ENCODE data around the gene ADAM19.

The ADAM19 gene

GRCh38 chr5:157524887-157525286 is 50.7 kb downstream of the ADAM19 start:
- no peaks in the 10 kb centered on the region for H3K9me3 ChIP-seq (ENCODE audit: insufficient read depth, low read depth, low read length)
- no peaks in the 10 kb centered on the region for H3K9me2 ChIP-seq (replicated peaks; ENCODE audit: low read depth, low read length)
- H3K79me2 ChIP-seq (ENCODE audit: insufficient read depth, low read length): no peaks in the 10 kb centered on the region
- no peak overlapping the region for H3K4me2 ChIP-seq (ENCODE audit: low read depth, low read length, poor library complexity, severe bottlenecking)
- H3K4me1 ChIP-seq (ENCODE audit: insufficient read depth, low read length, poor library complexity, severe bottlenecking): no peaks in the 10 kb centered on the region
- no peak for TF ChIP-seq EZH2phosphoT487 (IDR thresholded peaks at IDR 0.05; ENCODE audit: borderline replicate concordance)
- TF ChIP-seq, protein P1, sequence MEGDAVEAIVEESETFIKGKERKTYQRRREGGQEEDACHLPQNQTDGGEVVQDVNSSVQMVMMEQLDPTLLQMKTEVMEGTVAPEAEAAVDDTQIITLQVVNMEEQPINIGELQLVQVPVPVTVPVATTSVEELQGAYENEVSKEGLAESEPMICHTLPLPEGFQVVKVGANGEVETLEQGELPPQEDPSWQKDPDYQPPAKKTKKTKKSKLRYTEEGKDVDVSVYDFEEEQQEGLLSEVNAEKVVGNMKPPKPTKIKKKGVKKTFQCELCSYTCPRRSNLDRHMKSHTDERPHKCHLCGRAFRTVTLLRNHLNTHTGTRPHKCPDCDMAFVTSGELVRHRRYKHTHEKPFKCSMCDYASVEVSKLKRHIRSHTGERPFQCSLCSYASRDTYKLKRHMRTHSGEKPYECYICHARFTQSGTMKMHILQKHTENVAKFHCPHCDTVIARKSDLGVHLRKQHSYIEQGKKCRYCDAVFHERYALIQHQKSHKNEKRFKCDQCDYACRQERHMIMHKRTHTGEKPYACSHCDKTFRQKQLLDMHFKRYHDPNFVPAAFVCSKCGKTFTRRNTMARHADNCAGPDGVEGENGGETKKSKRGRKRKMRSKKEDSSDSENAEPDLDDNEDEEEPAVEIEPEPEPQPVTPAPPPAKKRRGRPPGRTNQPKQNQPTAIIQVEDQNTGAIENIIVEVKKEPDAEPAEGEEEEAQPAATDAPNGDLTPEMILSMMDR (conservative IDR thresholded peaks at IDR 0.05; ENCODE audit: low read length): no peak
- H3K4me3 ChIP-seq (ENCODE audit: low read length, poor library complexity, severe bottlenecking): no peak overlapping the region
- no peak overlapping the region for H2AFZ ChIP-seq (ENCODE audit: low read length)
- H3F3A ChIP-seq (ENCODE audit: low read depth): no peaks in the 10 kb centered on the region
- no peaks in the 10 kb centered on the region for H4K20me1 ChIP-seq (ENCODE audit: insufficient read depth, low read length, poor library complexity, severe bottlenecking)
- no peak overlapping the region for H3K9ac ChIP-seq (ENCODE audit: low read depth, low read length, poor library complexity, severe bottlenecking)
- H3K36me3 ChIP-seq (ENCODE audit: insufficient read depth, low read length): no peaks in the 10 kb centered on the region
- no peaks in the 10 kb centered on the region for H3K27me3 ChIP-seq (ENCODE audit: insufficient read depth, low read length, poor library complexity, severe bottlenecking)

- Histone ChIP-seq H3K9ac (ENCODE audit: low read depth, low read length, poor library complexity, severe bottlenecking) (no peak overlapping the region), H3K27me3 (ENCODE audit: insufficient read depth, low read length, poor library complexity, severe bottlenecking) (no peaks in the 10 kb centered on the region), H3F3A (ENCODE audit: low read depth) (no peaks in the 10 kb centered on the region), H3K4me1 (ENCODE audit: insufficient read depth, low read length, poor library complexity, severe bottlenecking) (no peaks in the 10 kb centered on the region), H3K9me3 (ENCODE audit: insufficient read depth, low read depth, low read length) (no peaks in the 10 kb centered on the region), H2AFZ (ENCODE audit: low read length) (no peak overlapping the region), H3K79me2 (ENCODE audit: insufficient read depth, low read length) (no peaks in the 10 kb centered on the region), H3K4me3 (ENCODE audit: low read length, poor library complexity, severe bottlenecking) (no peak overlapping the region), H3K9me2 (replicated peaks; ENCODE audit: low read depth, low read length) (no peaks in the 10 kb centered on the region), H4K20me1 (ENCODE audit: insufficient read depth, low read length, poor library complexity, severe bottlenecking) (no peaks in the 10 kb centered on the region), H3K4me2 (ENCODE audit: low read depth, low read length, poor library complexity, severe bottlenecking) (no peak overlapping the region), H3K36me3 (ENCODE audit: insufficient read depth, low read length) (no peaks in the 10 kb centered on the region)
- TF ChIP-seq EZH2phosphoT487 (IDR thresholded peaks at IDR 0.05; ENCODE audit: borderline replicate concordance): no peak
- TF ChIP-seq, protein P1 (conservative IDR thresholded peaks at IDR 0.05; ENCODE audit: low read length): no peak
These were observed 51.6 kb downstream of the ADAM19 start for GRCh38 chr5:157523976-157524375.

DNA sequence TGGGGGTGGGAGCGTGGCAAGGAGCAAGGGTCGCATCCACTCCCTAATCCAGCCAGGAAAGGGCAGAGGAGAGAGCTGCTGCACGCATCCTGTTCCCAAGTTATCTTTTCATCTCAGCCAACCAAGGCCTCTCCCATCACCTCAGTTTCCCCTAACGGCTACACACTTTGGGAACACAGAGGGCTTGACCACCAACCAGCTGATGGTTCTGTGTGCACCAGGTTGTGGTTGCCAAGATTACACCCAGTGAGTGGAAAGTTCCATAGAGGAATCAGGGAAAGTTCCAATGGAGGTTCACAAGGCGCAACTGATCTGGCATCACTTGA is 53.9 kb downstream of the ADAM19 start:
- no peaks in the 10 kb centered on the region for H3K79me2 ChIP-seq (ENCODE audit: insufficient read depth, low read length)
- no peaks in the 10 kb centered on the region for H4K20me1 ChIP-seq (ENCODE audit: insufficient read depth, low read length, poor library complexity, severe bottlenecking)
- TF ChIP-seq, protein P1 (conservative IDR thresholded peaks at IDR 0.05; ENCODE audit: low read length): no peak
- TF ChIP-seq EZH2phosphoT487 (IDR thresholded peaks at IDR 0.05; ENCODE audit: borderline replicate concordance): no peak

More for the DNA sequence above, 53.9 kb downstream of the ADAM19 start:
- Histone ChIP-seq H3K27me3 (ENCODE audit: insufficient read depth, low read length, poor library complexity, severe bottlenecking) (no peaks in the 10 kb centered on the region), H3K4me2 (ENCODE audit: low read depth, low read length, poor library complexity, severe bottlenecking) (no peak overlapping the region), H3K4me1 (ENCODE audit: insufficient read depth, low read length, poor library complexity, severe bottlenecking) (no peaks in the 10 kb centered on the region), H3K9me2 (replicated peaks; ENCODE audit: low read depth, low read length) (no peaks in the 10 kb centered on the region), H2AFZ (ENCODE audit: low read length) (no peak overlapping the region), H3K36me3 (ENCODE audit: insufficient read depth, low read length) (no peaks in the 10 kb centered on the region), H3K9me3 (ENCODE audit: insufficient read depth, low read depth, low read length) (no peaks in the 10 kb centered on the region), H3F3A (ENCODE audit: low read depth) (no peaks in the 10 kb centered on the region), H3K4me3 (ENCODE audit: low read length, poor library complexity, severe bottlenecking) (no peak overlapping the region), H3K9ac (ENCODE audit: low read depth, low read length, poor library complexity, severe bottlenecking) (no peak overlapping the region)

Measured in Loucy (cell line).